Spleen (tissue), 11 donors: ENCODE data around the gene PLA2G4D. TPM values are rescaled to one million over a fixed set of nuclear protein-coding genes. Genes with fewer than 3 reads are reported as not detected.

Experiments
- DNase-seq: peaks from one replicate; pipeline ENCODE4 v3.0.0-alpha.2; 2020
- H3K27ac ChIP-seq, 8 donors: fragments of 200-600 bp; sonication (generic) in 7 of 8; 1 replicate in 4 of 8; 2 replicates in 4 of 8; pipeline versions ENCODE4 v1.5.0 to v1.8.0; 2016 to 2021; ENCODE audit warnings: inconsistent platforms in 4 of 8, mild to moderate bottlenecking in 4 of 8, moderate library complexity in 1 of 8
- H3K27me3 ChIP-seq, 7 donors: fragments of 200-600 bp; sonication (generic) in 6 of 7; replicated peaks in 1 of 7; 1 replicate in 4 of 7; 2 replicates in 3 of 7; pipeline versions ENCODE4 v1.5.0 to v1.8.0; 2016 to 2021; ENCODE audit warnings: inconsistent platforms in 3 of 7, mild to moderate bottlenecking in 1 of 7
- H3K36me3 ChIP-seq, 6 donors: fragments of 200-600 bp; sonication (generic) in 5 of 6; 1 replicate in 4 of 6; 2 replicates in 2 of 6; pipeline versions ENCODE4 v1.5.0 to v1.8.0; 2016 to 2021; ENCODE audit warnings: inconsistent platforms in 2 of 6
- H3K4me1 ChIP-seq, 6 donors: fragments of 200-600 bp; sonication (generic) in 5 of 6; 1 replicate in 3 of 6; 2 replicates in 3 of 6; pipeline versions ENCODE4 v1.5.0 to v1.8.0; 2016 to 2021; ENCODE audit warnings: inconsistent platforms in 3 of 6
- H3K4me3 ChIP-seq, 8 donors: fragments of 200-600 bp; sonication (generic) in 7 of 8; 1 replicate in 4 of 8; 2 replicates in 4 of 8; pipeline versions ENCODE4 v1.5.0 to v1.8.0; 2016 to 2021; ENCODE audit warnings: inconsistent platforms in 4 of 8, mild to moderate bottlenecking in 4 of 8, moderate library complexity in 2 of 8
- H3K9me3 ChIP-seq, 8 donors: fragments of 200-600 bp; sonication (generic) in 7 of 8; 1 replicate in 4 of 8; 2 replicates in 4 of 8; pipeline versions ENCODE4 v1.5.0 to v1.8.0; 2016 to 2021; ENCODE audit warnings: inconsistent platforms in 4 of 8
- POLR2A ChIP-seq, 3 donors: fragments of 450-650 bp; IDR thresholded peaks; one replicate each; pipeline ENCODE4 v1.5.1; 2017; ENCODE audit warnings: antibody characterized with exemption in 3 of 3, mild to moderate bottlenecking in 1 of 3
- POLR2AphosphoS5 ChIP-seq, 3 donors: sonication (generic); formaldehyde crosslinking; IDR thresholded peaks; one replicate each; pipeline ENCODE4 v1.5.1; 2017; ENCODE audit warnings: antibody characterized with exemption in 3 of 3
- WGBS, 5 donors: extraction: QIAGEN DNeasy Blood & Tissue Kit in 3 of 5; methylation state at CpG; one replicate each; pipeline versions ENCODE4 v1.1.5 to v1.1.7; 2013 to 2018; 5-methylcytosine and 5-hydroxymethylcytosine counted together
- intact Hi-C: fragments of 100-400 bp; cut with DNase I; formaldehyde crosslinking; loops from one replicate; pipeline ENCODE4 v1.15.0; 2023; ENCODE audit warnings: low total_unique reads
- polyA plus RNA-seq, 3 donors: library from polyadenylated mRNA; stranded (reverse); fragments of 200-250 nt; gene quantifications; one replicate each; pipeline ENCODE4 v1.2.1, GENCODE V29; 2013
- total RNA-seq, 7 donors: library from RNA; depleted of rRNA in 3 of 7; stranded (reverse); fragments of >200 nt in 3 of 7; fragmentation: NEBNext Ultra II Directional in 4 of 7; extraction: Animal tissue kit (Norgen Biotek cat#: 25700) in 4 of 7; gene quantifications; one replicate each; pipeline versions ENCODE4 v1.1.0 to v1.2.1, GENCODE V29; 2016 to 2021
- TF ChIP-seq, protein P1 (sequence below), 11 experiments: fragments of 200-600 bp in 7 of 11; fragments of 450-650 bp in 4 of 11; sonication (generic) in 4 of 11; IDR thresholded peaks in 8 of 11; conservative IDR thresholded peaks in 3 of 11; 1 replicate in 7 of 11; 2 replicates in 4 of 11; pipeline versions ENCODE4 v1.4.0 to v1.8.0; 2016 to 2021; ENCODE audit warnings: antibody characterized with exemption in 11 of 11, inconsistent platforms in 4 of 11, mild to moderate bottlenecking in 1 of 11
- donor health status: healthy with polysubstance abuse.
- donor health status: DM: no; HTN: no; CAD: no; lungs with moderate emphysema.
- donor health status: DM: no; HTN: no; CAD: no.
- donor health status: Bipolar disorder and iron deficiency.
- donor health status: healthy.
- donor health status: DM: no; HTN: no; CAD: no.
- donor health status: DM: yes; HTN: yes; CAD: no.

The PLA2G4D gene
- total and polyA plus RNA-seq, 10 donors, result not detected

DNA sequence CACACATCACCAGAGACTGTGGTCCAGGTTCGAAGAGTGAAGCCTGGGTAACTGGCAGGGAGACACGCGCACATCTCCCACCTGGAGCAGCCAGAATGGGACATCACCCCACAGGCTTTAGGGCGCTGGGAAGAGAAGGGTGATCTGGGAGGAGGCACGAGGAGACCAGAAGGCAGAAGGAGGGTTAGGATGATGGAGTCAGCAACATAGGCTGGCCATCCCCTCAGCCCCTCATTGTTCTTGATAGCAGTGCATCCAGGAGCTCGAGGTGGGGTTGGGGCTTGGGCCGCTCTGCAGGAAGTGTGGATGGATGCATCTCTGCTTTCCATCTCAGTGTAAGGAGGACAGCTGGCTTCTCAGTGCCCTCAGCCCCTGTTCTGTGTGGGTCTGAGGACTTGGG lies 46.9 kb upstream of the PLA2G4D start:
- intact Hi-C loops, result no loop called here
- 84 to 95% (median 88%) methylated on average over 7 of the region's 7 CpGs for WGBS, 5 donors
- Histone ChIP-seq H3K9me3 (no peaks in the 10 kb centered on the region), H3K36me3 (no peaks in the 10 kb centered on the region), H3K27me3 (peaks cover 0 to 12% (median 0%) of the 10 kb centered on the region in 7 donors), H3K4me1 (no peaks in the 10 kb centered on the region), H3K27ac (no peak overlapping the region), H3K4me3 (no peak overlapping the region)
- TF ChIP-seq POLR2AphosphoS5 (IDR thresholded peaks at IDR 0.05) (no peak), POLR2A (IDR thresholded peaks at IDR 0.05) (no peak)
- TF ChIP-seq, protein P1, sequence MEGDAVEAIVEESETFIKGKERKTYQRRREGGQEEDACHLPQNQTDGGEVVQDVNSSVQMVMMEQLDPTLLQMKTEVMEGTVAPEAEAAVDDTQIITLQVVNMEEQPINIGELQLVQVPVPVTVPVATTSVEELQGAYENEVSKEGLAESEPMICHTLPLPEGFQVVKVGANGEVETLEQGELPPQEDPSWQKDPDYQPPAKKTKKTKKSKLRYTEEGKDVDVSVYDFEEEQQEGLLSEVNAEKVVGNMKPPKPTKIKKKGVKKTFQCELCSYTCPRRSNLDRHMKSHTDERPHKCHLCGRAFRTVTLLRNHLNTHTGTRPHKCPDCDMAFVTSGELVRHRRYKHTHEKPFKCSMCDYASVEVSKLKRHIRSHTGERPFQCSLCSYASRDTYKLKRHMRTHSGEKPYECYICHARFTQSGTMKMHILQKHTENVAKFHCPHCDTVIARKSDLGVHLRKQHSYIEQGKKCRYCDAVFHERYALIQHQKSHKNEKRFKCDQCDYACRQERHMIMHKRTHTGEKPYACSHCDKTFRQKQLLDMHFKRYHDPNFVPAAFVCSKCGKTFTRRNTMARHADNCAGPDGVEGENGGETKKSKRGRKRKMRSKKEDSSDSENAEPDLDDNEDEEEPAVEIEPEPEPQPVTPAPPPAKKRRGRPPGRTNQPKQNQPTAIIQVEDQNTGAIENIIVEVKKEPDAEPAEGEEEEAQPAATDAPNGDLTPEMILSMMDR (IDR thresholded peaks at IDR 0.05 in 8 of 11, conservative IDR thresholded peaks at IDR 0.05 in 3 of 11), result no peak
- no peak for DNase-seq

DNA sequence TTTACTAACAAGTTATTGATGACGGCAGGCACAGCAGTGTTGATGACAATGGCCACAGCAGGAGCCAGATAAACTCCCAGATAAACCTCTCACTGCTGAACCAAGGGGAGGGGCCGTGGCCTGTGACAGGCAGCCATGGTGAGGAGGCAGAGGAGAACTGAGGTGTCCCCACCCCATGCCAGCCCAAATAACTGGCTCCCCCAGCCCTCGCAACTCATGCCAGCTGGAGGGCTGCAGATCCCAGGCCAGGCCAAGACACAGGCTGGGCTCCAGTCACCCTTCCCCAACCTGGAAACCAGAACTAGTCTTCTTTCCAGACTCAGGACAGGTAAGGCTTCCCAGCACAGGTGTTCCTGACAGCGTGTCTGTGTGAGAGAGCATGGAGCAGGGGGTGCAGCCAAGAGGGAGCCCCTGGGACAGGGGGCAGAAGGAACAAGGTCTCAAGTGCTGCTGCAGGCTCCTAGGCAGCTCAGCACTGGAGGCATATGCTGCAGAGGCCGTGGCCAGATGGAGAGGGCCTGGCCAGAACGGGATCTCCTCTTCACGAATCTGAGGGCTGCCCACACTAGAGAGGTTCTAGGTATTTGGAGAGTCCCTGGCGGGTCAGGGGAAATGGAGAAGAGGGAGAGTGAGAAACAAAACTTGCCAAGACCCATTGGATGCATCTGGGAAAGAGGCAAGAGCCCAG lies 46.2 kb upstream of the PLA2G4D start:
- no peak overlapping the region for H3K4me3 ChIP-seq
- no peak overlapping the region for H3K27ac ChIP-seq
- no peak for TF ChIP-seq POLR2AphosphoS5 (IDR thresholded peaks at IDR 0.05)
- TF ChIP-seq, protein P1 (IDR thresholded peaks at IDR 0.05 in 8 of 11, conservative IDR thresholded peaks at IDR 0.05 in 3 of 11), result no peak
- no peak for TF ChIP-seq POLR2A (IDR thresholded peaks at IDR 0.05)
- intact Hi-C loops, result no loop called here
- DNase-seq, result peak; percentile 36
- peaks cover 0 to 12% (median 0%) of the 10 kb centered on the region in 7 donors for H3K27me3 ChIP-seq
- H3K9me3 ChIP-seq, result no peaks in the 10 kb centered on the region
- WGBS, 5 donors, result 78 to 91% (median 83%) methylated on average over 7 to 8 of the region's 8 CpGs
- no peaks in the 10 kb centered on the region for H3K4me1 ChIP-seq
- H3K36me3 ChIP-seq, result no peaks in the 10 kb centered on the region

DNA sequence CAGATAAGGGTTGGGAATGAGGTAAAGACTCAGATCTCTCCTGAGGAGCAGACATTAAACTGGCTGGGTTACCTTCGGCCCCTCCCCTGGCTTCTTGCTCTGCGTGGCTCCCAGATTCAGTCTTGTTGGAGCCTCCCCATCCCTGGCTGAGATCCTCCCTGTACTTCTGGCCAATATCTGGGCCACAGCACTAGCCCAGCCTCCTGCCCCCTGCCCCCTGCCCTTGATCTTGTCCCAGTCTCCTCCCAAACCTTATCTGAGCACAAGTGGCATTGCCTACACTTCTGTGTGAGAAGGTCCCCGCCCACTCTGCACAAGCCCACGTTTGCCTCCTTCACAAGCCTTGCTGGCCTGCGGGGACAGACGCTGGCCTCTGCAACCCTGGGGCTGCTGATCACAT lies 45.2 kb upstream of the PLA2G4D start:
- H3K27me3 ChIP-seq, result peaks cover 0 to 12% (median 0%) of the 10 kb centered on the region in 7 donors
- no peaks in the 10 kb centered on the region for H3K36me3 ChIP-seq
- no peaks in the 10 kb centered on the region for H3K4me1 ChIP-seq
- H3K27ac ChIP-seq, result no peak overlapping the region
- TF ChIP-seq POLR2A (IDR thresholded peaks at IDR 0.05), result no peak
- TF ChIP-seq, protein P1 (IDR thresholded peaks at IDR 0.05 in 8 of 11, conservative IDR thresholded peaks at IDR 0.05 in 3 of 11), result no peak
- no peak for TF ChIP-seq POLR2AphosphoS5 (IDR thresholded peaks at IDR 0.05)
- DNase-seq, result no peak
- intact Hi-C loops, result no loop called here
- 75 to 86% (median 83%) methylated on average over 6 of the region's 6 CpGs for WGBS, 5 donors
- no peak overlapping the region for H3K4me3 ChIP-seq
- H3K9me3 ChIP-seq, result no peaks in the 10 kb centered on the region

DNA sequence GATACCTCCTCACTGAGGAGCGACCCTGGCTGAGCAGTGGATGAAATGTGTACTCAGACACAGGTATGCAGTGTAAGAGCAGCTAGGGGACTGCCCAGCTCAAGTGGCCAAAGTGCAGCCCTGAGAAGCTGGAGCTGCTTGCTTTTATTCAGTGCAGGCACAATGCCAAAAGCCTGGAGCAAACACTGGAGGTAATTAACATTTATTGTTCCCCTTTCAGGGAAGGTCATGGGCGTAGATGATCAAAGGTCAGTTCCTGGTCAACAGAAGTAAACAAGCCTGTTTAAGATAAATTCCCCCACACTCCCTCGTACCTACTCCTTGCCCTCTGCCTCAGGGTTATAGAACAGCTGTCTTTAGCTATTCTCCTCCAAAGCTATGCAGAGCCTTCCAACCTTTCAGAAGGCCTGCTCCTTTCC lies 44.6 kb upstream of the PLA2G4D start:
- H3K9me3 ChIP-seq, result no peaks in the 10 kb centered on the region
- WGBS, 5 donors, result 56 to 76% (median 66%) methylated on average over 3 of the region's 3 CpGs
- no peaks in the 10 kb centered on the region for H3K36me3 ChIP-seq
- H3K4me3 ChIP-seq, result no peak overlapping the region
- no peaks in the 10 kb centered on the region for H3K4me1 ChIP-seq
- TF ChIP-seq POLR2A (IDR thresholded peaks at IDR 0.05), result no peak
- TF ChIP-seq, protein P1 (IDR thresholded peaks at IDR 0.05 in 8 of 11, conservative IDR thresholded peaks at IDR 0.05 in 3 of 11), result no peak
- TF ChIP-seq POLR2AphosphoS5 (IDR thresholded peaks at IDR 0.05), result no peak
- no peak overlapping the region for H3K27ac ChIP-seq
- intact Hi-C loops, result no loop called here
- peaks cover 0 to 6% (median 0%) of the 10 kb centered on the region in 7 donors for H3K27me3 ChIP-seq
- DNase-seq, result peak; percentile 17
